Measurements from ENCODE around the gene GIGYF2. TPM values are rescaled to one million over a fixed set of nuclear protein-coding genes. Genes with fewer than 3 reads are reported as not detected.

Gene GIGYF2
- total RNA-seq, 4 donors from 2014 or later, result 54.2 to 64.7 (median 59.9) TPM

- TF ChIP-seq, protein P1, sequence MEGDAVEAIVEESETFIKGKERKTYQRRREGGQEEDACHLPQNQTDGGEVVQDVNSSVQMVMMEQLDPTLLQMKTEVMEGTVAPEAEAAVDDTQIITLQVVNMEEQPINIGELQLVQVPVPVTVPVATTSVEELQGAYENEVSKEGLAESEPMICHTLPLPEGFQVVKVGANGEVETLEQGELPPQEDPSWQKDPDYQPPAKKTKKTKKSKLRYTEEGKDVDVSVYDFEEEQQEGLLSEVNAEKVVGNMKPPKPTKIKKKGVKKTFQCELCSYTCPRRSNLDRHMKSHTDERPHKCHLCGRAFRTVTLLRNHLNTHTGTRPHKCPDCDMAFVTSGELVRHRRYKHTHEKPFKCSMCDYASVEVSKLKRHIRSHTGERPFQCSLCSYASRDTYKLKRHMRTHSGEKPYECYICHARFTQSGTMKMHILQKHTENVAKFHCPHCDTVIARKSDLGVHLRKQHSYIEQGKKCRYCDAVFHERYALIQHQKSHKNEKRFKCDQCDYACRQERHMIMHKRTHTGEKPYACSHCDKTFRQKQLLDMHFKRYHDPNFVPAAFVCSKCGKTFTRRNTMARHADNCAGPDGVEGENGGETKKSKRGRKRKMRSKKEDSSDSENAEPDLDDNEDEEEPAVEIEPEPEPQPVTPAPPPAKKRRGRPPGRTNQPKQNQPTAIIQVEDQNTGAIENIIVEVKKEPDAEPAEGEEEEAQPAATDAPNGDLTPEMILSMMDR (IDR thresholded peaks at IDR 0.05), result no peak
- no peak for TF ChIP-seq EP300 (IDR thresholded peaks at IDR 0.05)
- TF ChIP-seq POLR2AphosphoS5 (IDR thresholded peaks at IDR 0.05), result no peak
- no peak for TF ChIP-seq POLR2A (IDR thresholded peaks at IDR 0.05; ENCODE audit: low read depth)
- H3K4me3 ChIP-seq, result no peak overlapping the region
- WGBS, result 73% methylated on average over 2 of the region's 2 CpGs
- no peak overlapping the region for H3K27ac ChIP-seq (replicated peaks in 1 of 4)
- no peaks in the 10 kb centered on the region for H3K9me3 ChIP-seq
- no peak for DNase-seq (ENCODE audit: extremely low spot score)
- H3K4me1 ChIP-seq, result no peaks in the 10 kb centered on the region
- intact Hi-C loops (cut with DNase I), result no loop called here
- no peaks in the 10 kb centered on the region for H3K27me3 ChIP-seq
- H3K36me3 ChIP-seq, result peaks cover 8 to 91% (median 56%) of the 10 kb centered on the region in 4 donors
Observed at GRCh38 chr2:232757905-232758304, 60.8 kb downstream of the GIGYF2 start.

GRCh38 chr2:232761301-232761907 is 64.3 kb downstream of the GIGYF2 start:
- no peaks in the 10 kb centered on the region for H3K4me1 ChIP-seq
- WGBS, result 51% methylated on average over 3 of the region's 3 CpGs
- no peak for TF ChIP-seq POLR2AphosphoS5 (IDR thresholded peaks at IDR 0.05)
- TF ChIP-seq EP300 (IDR thresholded peaks at IDR 0.05), result no peak
- TF ChIP-seq, protein P1 (IDR thresholded peaks at IDR 0.05), result peak in 2 of 3 experiments; percentile 6 to 37
- no peak for TF ChIP-seq POLR2A (IDR thresholded peaks at IDR 0.05; ENCODE audit: low read depth)
- no peaks in the 10 kb centered on the region for H3K27me3 ChIP-seq
- DNase-seq (ENCODE audit: extremely low spot score), result no peak
- H3K9me3 ChIP-seq, result no peaks in the 10 kb centered on the region
- H3K4me3 ChIP-seq, result no peak overlapping the region
- peaks cover 8 to 94% (median 57%) of the 10 kb centered on the region in 4 donors for H3K36me3 ChIP-seq
- intact Hi-C loops (cut with DNase I), result no loop called here
- no peak overlapping the region for H3K27ac ChIP-seq (replicated peaks in 1 of 4)

DNA sequence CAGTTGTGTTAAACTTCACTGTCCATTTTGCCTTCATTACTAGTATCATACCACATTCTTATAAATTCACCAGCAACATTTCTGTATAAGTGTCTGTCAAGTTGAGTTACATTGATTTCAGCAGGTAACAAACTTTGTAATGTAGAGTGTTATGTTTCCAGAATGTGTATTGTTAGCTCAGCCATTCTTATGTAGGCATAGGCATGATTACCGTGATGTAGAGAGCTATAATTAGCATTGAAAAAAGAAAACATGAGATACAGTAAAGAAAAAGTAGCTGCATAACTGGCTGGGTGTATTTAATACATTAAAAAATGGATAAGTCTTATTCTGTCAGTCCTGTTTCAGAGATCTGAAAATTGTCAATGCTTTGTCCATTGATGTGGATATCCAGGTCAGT is 70.7 kb downstream of the GIGYF2 start:
- TF ChIP-seq, protein P1 (IDR thresholded peaks at IDR 0.05), result no peak
- TF ChIP-seq EP300 (IDR thresholded peaks at IDR 0.05) (no peak), POLR2AphosphoS5 (IDR thresholded peaks at IDR 0.05) (no peak), POLR2A (IDR thresholded peaks at IDR 0.05; ENCODE audit: low read depth) (no peak)
- 93% methylated on average over 1 of the region's 1 CpG for WGBS
- H3K36me3 ChIP-seq, result peaks cover 10 to 73% (median 42%) of the 10 kb centered on the region in 4 donors
- H3K4me3 ChIP-seq, result no peak overlapping the region
- no peaks in the 10 kb centered on the region for H3K9me3 ChIP-seq
- intact Hi-C loops (cut with DNase I), result no loop called here
- no peaks in the 10 kb centered on the region for H3K27me3 ChIP-seq
- H3K27ac ChIP-seq (replicated peaks in 1 of 4), result no peak overlapping the region
- no peaks in the 10 kb centered on the region for H3K4me1 ChIP-seq
- DNase-seq (ENCODE audit: extremely low spot score), result no peak

- no peak overlapping the region for H3K4me3 ChIP-seq
- H3K27me3 ChIP-seq, result no peaks in the 10 kb centered on the region
- intact Hi-C loops (cut with DNase I), result no loop called here
- H3K4me1 ChIP-seq, result no peaks in the 10 kb centered on the region
- no peaks in the 10 kb centered on the region for H3K9me3 ChIP-seq
- no peak overlapping the region for H3K27ac ChIP-seq (replicated peaks in 1 of 4)
- TF ChIP-seq POLR2A (IDR thresholded peaks at IDR 0.05; ENCODE audit: low read depth), result no peak
- TF ChIP-seq POLR2AphosphoS5 (IDR thresholded peaks at IDR 0.05), result no peak
- TF ChIP-seq, protein P1 (IDR thresholded peaks at IDR 0.05), result no peak
- TF ChIP-seq EP300 (IDR thresholded peaks at IDR 0.05), result no peak
- no peak for DNase-seq (ENCODE audit: extremely low spot score)
- H3K36me3 ChIP-seq, result peaks cover 10 to 50% (median 25%) of the 10 kb centered on the region in 4 donors
Observed at GRCh38 chr2:232770207-232770606, 73.1 kb downstream of the GIGYF2 start.

- no peaks in the 10 kb centered on the region for H3K9me3 ChIP-seq
- no peak overlapping the region for H3K4me3 ChIP-seq
- intact Hi-C loops (cut with DNase I), result no loop called here
- H3K27me3 ChIP-seq, result no peaks in the 10 kb centered on the region
- WGBS, result 95% methylated on average over 1 of the region's 1 CpG
- DNase-seq (ENCODE audit: extremely low spot score), result no peak
- peaks cover 10 to 33% (median 25%) of the 10 kb centered on the region in 4 donors for H3K36me3 ChIP-seq
- TF ChIP-seq, protein P1 (IDR thresholded peaks at IDR 0.05), result no peak
- no peak for TF ChIP-seq EP300 (IDR thresholded peaks at IDR 0.05)
- no peak for TF ChIP-seq POLR2A (IDR thresholded peaks at IDR 0.05; ENCODE audit: low read depth)
- TF ChIP-seq POLR2AphosphoS5 (IDR thresholded peaks at IDR 0.05), result no peak
- H3K27ac ChIP-seq (replicated peaks in 1 of 4), result no peak overlapping the region
- no peaks in the 10 kb centered on the region for H3K4me1 ChIP-seq
Observed at GRCh38 chr2:232771870-232772269, 74.7 kb downstream of the GIGYF2 start.

Measured in esophagus muscularis mucosa (tissue), 4 donors.